GM12878 (cell line): Measurements from ENCODE around the gene GNA14. TPM values are rescaled to one million over a fixed set of nuclear protein-coding genes. Genes with fewer than 3 reads are reported as not detected.

ENCODE experiments used
- ATAC-seq: fragments of 200-7000 bp; cut with Tn5 transposase; 3 replicates; pipeline ENCODE4 v1.9.1; 2020; ENCODE audit warnings: mild to moderate bottlenecking, moderate library complexity
- BruUV-seq: library from RNA; stranded (reverse); fragments of 400-500 nt; replicated peaks from 2 replicates; lab custom pipeline; 2021; lab: Mats Ljungman, UMichigan
- CTCF ChIA-PET: fragments of 300-600 bp; sonication (Branson Sonifier 250); formaldehyde crosslinking; extraction: SDS; loops from one replicate; lab custom pipeline; 2021; ENCODE audit warnings: inconsistent platforms; lab: Yijun Ruan, JAX
- POLR2A ChIA-PET: fragments of 350-600 bp; formaldehyde crosslinking; extraction: SDS; loops from one replicate; lab custom pipeline; 2021; ENCODE audit warnings: inconsistent platforms; lab: Charles Lee
- RAD21 ChIA-PET: fragments of 300-600 bp; sonication (Branson Sonifier 250); formaldehyde crosslinking; loops from one replicate; lab custom pipeline; 2023; ENCODE audit warnings: antibody characterized with exemption; ENCODE audit not compliant: unreplicated experiment; lab: Charles Lee
- SMC1A ChIA-PET: fragments of 300-600 bp; sonication (Branson Sonifier 250); formaldehyde crosslinking; loops from one replicate; lab custom pipeline; 2023; ENCODE audit not compliant: unreplicated experiment, uncharacterized antibody; lab: Charles Lee
- DNase-seq: peaks from one replicate; pipeline ENCODE4 v3.0.0-alpha.2; 2011; ENCODE audit warnings: low read depth, low spot score
- FAIRE-seq: peaks from 3 replicates; lab custom pipeline; 2011; peaks lifted over from hg19 to GRCh38; lab: Jason Lieb, UNC
- H2AFZ ChIP-seq: 2 replicates; pipeline ENCODE4 v1.6.0; 2011; ENCODE audit warnings: low read depth, low read length, control low read depth; ENCODE audit not compliant: control insufficient read depth
- H3K27ac ChIP-seq: 2 replicates; pipeline ENCODE4 v1.5.1; 2011; ENCODE audit warnings: control low read depth; ENCODE audit not compliant: control insufficient read depth, insufficient read depth
- H3K27me3 ChIP-seq, 2 experiments: replicated peaks in 1 of 2; 2 replicates each; pipeline versions ENCODE4 v1.6.0 to v1.6.1; 2011; ENCODE audit warnings: low read length in 1 of 2; ENCODE audit not compliant: control insufficient read depth in 2 of 2, insufficient read depth in 2 of 2
- H3K36me3 ChIP-seq, 2 experiments: 2 replicates each; pipeline ENCODE4 v1.5.1; 2011; ENCODE audit warnings: low read length in 1 of 2; ENCODE audit not compliant: control insufficient read depth in 2 of 2, insufficient read depth in 2 of 2
- H3K4me1 ChIP-seq: 2 replicates; pipeline ENCODE4 v1.6.1; 2011; ENCODE audit warnings: mild to moderate bottlenecking, low read length, moderate library complexity, mixed read lengths; ENCODE audit not compliant: control insufficient read depth, insufficient read depth
- H3K4me2 ChIP-seq: 2 replicates; pipeline ENCODE4 v1.6.0; 2011; ENCODE audit warnings: control low read depth; ENCODE audit not compliant: control insufficient read depth, insufficient read depth
- H3K4me3 ChIP-seq: fragments of 200-600 bp; sonication (generic); 2 replicates; pipeline ENCODE4 v1.5.1; 2016
- H3K79me2 ChIP-seq: 2 replicates; pipeline ENCODE4 v1.6.0; 2011; ENCODE audit warnings: low read length; ENCODE audit not compliant: control insufficient read depth, insufficient read depth
- H3K9ac ChIP-seq: 2 replicates; pipeline ENCODE4 v1.8.0; 2011; ENCODE audit warnings: low read length, control low read depth, mixed read lengths; ENCODE audit not compliant: control insufficient read depth, insufficient read depth
- H3K9me3 ChIP-seq: replicated peaks from 3 replicates; pipeline ENCODE4 v1.5.1; 2011; ENCODE audit warnings: mild to moderate bottlenecking, low read length; ENCODE audit not compliant: control insufficient read depth, insufficient read depth
- H4K20me1 ChIP-seq: 2 replicates; pipeline ENCODE4 v1.6.0; 2011; ENCODE audit not compliant: control insufficient read depth, insufficient read depth
- BCL3 ChIP-seq: IDR thresholded peaks from 2 replicates; pipeline ENCODE4 v1.6.1; 2011; ENCODE audit warnings: borderline replicate concordance, low read depth, mild to moderate bottlenecking, moderate library complexity, low read length; ENCODE audit not compliant: insufficient read depth, poor library complexity, severe bottlenecking
- FOXK2 ChIP-seq: fragments of 450-650 bp; IDR thresholded peaks from 2 replicates; pipeline ENCODE4 v1.6.1; 2017; ENCODE audit warnings: mild to moderate bottlenecking, moderate library complexity
- GATAD2B ChIP-seq: fragments of 450-650 bp; conservative IDR thresholded peaks from 2 replicates; pipeline ENCODE4 v1.6.1; 2017; ENCODE audit warnings: low read depth, mild to moderate bottlenecking, moderate library complexity
- MEF2B ChIP-seq: fragments of 450-650 bp; IDR thresholded peaks from 2 replicates; pipeline ENCODE4 v1.6.1; 2018; ENCODE audit warnings: mild to moderate bottlenecking, moderate library complexity; ENCODE audit not compliant: partially characterized antibody, poor library complexity, severe bottlenecking
- MYB ChIP-seq: fragments of 150-350 bp; IDR thresholded peaks from 2 replicates; pipeline ENCODE4 v1.6.1; 2014; ENCODE audit warnings: mild to moderate bottlenecking, low read depth, low read length, borderline replicate concordance
- MYC ChIP-seq: IDR thresholded peaks from 2 replicates; pipeline ENCODE4 v1.6.1; 2011; ENCODE audit warnings: mild to moderate bottlenecking, low read length, moderate library complexity, inconsistent platforms; ENCODE audit not compliant: insufficient read depth, insufficient replicate concordance, insufficient read length, severe bottlenecking
- NFYB ChIP-seq: IDR thresholded peaks from 2 replicates; pipeline ENCODE4 v1.6.1; 2011; ENCODE audit warnings: low read depth, mild to moderate bottlenecking, low read length, improper control_type of control experiment, moderate library complexity; ENCODE audit not compliant: insufficient read depth
- NR2C2 ChIP-seq: IDR thresholded peaks from 2 replicates; pipeline ENCODE4 v1.6.1; 2011; ENCODE audit warnings: borderline replicate concordance, low read depth; ENCODE audit not compliant: control insufficient read depth, insufficient read length
- PKNOX1 ChIP-seq: fragments of 450-650 bp; IDR thresholded peaks from 2 replicates; pipeline ENCODE4 v1.6.1; 2016; ENCODE audit warnings: mild to moderate bottlenecking
- RBBP5 ChIP-seq: fragments of 200-600 bp; sonication (generic); conservative IDR thresholded peaks from 2 replicates; pipeline ENCODE4 v1.6.1; 2016
- RCOR1 ChIP-seq: conservative IDR thresholded peaks from 2 replicates; pipeline ENCODE4 v1.6.1; 2012; ENCODE audit warnings: low read depth, low read length, improper control_type of control experiment
- RELB ChIP-seq: fragments of 450-650 bp; IDR thresholded peaks from 2 replicates; pipeline ENCODE4 v1.6.1; 2017; ENCODE audit warnings: low read depth, mild to moderate bottlenecking, moderate library complexity
- SKIL ChIP-seq: fragments of 450-650 bp; IDR thresholded peaks from 2 replicates; pipeline ENCODE4 v1.6.1; 2017; ENCODE audit warnings: mild to moderate bottlenecking, low read depth, inconsistent platforms; ENCODE audit not compliant: poor library complexity, severe bottlenecking
- SMARCA5 ChIP-seq: fragments of 450-650 bp; IDR thresholded peaks from 2 replicates; pipeline ENCODE4 v1.6.1; 2017; ENCODE audit warnings: mild to moderate bottlenecking
- SP1 ChIP-seq: IDR thresholded peaks from one replicate; pipeline ENCODE4 v1.6.1; 2011; ENCODE audit warnings: low read depth, low read length
- SREBF1 ChIP-seq: IDR thresholded peaks from 2 replicates; pipeline ENCODE4 v1.6.1; 2012; ENCODE audit warnings: mild to moderate bottlenecking, low read length
- WGBS: methylation state at CpG from one replicate; pipeline ENCODE4 v1.1.6; 2016; ENCODE audit warnings: low lambda C conversion rate; ENCODE audit not compliant: insufficient replicate concordance, insufficient coverage; ENCODE audit errors: missing lambda C conversion rate; 5-methylcytosine and 5-hydroxymethylcytosine counted together
- in situ Hi-C: fragments of 300-500 bp; cut with MboI; formaldehyde crosslinking; loops from 9 replicates; pipeline ENCODE4 v1.14.3; 2018; ENCODE audit warnings: mixed read lengths
- intact Hi-C: fragments of 100-400 bp; cut with micrococcal nuclease; formaldehyde crosslinking; loops from one replicate; pipeline ENCODE4 v1.14.2; 2022; ENCODE audit not compliant: unreplicated experiment
- polyA plus RNA-seq, 11 experiments: library from polyadenylated mRNA; depleted of rRNA in 4 of 11; unstranded in 6 of 11; stranded (reverse) in 5 of 11; fragments of >200 nt; fragmentation: Nextera tagmentation in 4 of 11; fragmentation: Illumina TruSeq in 1 of 11; extraction: Ambion mirVana in 4 of 11; extraction: Trizol in 1 of 11; gene quantifications; 1 replicate in 1 of 11; 2 replicates in 10 of 11; pipeline versions ENCODE4 v1.2.1 to v1.2.3, GENCODE V29; 2011 to 2016; ENCODE audit warnings: inconsistent platforms in 2 of 11, missing spikeins in 2 of 11, low read depth in 1 of 11
- total RNA-seq, 4 experiments: library from RNA; depleted of rRNA in 3 of 4; stranded (reverse); fragments of >200 nt in 3 of 4; fragmentation: Illumina TruSeq in 1 of 4; extraction: Trizol in 1 of 4; gene quantifications; 2 replicates each; pipeline versions ENCODE4 v1.2.1 to v1.2.3, GENCODE V29; 2013 to 2021

GNA14 gene
- total and polyA plus RNA-seq, 10 of the 15 experiments (the other 5 are each of a cell fraction or from before 2014, with no cell fraction given) = 0.17 TPM; not detected in 9

- TF ChIP-seq PKNOX1 (no peak), MEF2B (no peak), MYC (no peak), NFYB (no peak), SREBF1 (no peak), SP1 (no peak), MYB (no peak), RBBP5 (no peak), RCOR1 (no peak)
These were observed 133.0 kb downstream of the GNA14 start (continued) for GRCh38 chr9:77514886-77515711.

GRCh38 chr9:77513457-77513856 is 134.7 kb downstream of the GNA14 start:
- CTCF ChIA-PET = no interaction called here
- intact Hi-C loops (no loop called here), in situ Hi-C loops (no loop called here)
- RAD21 ChIA-PET = no interaction called here
- no peaks in the 10 kb centered on the region for H3K79me2 ChIP-seq
- no peak overlapping the region for H3K4me2 ChIP-seq
- H3K36me3 ChIP-seq = no peaks in the 10 kb centered on the region
- H3K4me1 ChIP-seq = no peaks in the 10 kb centered on the region
- DNase-seq (no peak), FAIRE-seq (no peak), ATAC-seq (no peak)
- no peaks in the 10 kb centered on the region for H3K9me3 ChIP-seq
- SMC1A ChIA-PET = no interaction called here
- no peaks in the 10 kb centered on the region for H3K27me3 ChIP-seq
- POLR2A ChIA-PET = no interaction called here
- no peak overlapping the region for H3K4me3 ChIP-seq
- no peak overlapping the region for H2AFZ ChIP-seq
- H3K9ac ChIP-seq = no peak overlapping the region
- no peak overlapping the region for H3K27ac ChIP-seq
- WGBS = 28% methylated on average over 5 of the region's 5 CpGs
- no peaks in the 10 kb centered on the region for H4K20me1 ChIP-seq
- no TSS peak for BruUV-seq
- TF ChIP-seq SMARCA5 (no peak), FOXK2 (no peak), MYB (no peak), NR2C2 (no peak), SKIL (no peak), RCOR1 (no peak), RELB (no peak), SREBF1 (no peak), GATAD2B (no peak), BCL3 (no peak)
